ENCODE data around the gene COG2. TPM values are rescaled to one million over a fixed set of nuclear protein-coding genes. Genes with fewer than 3 reads are reported as not detected.
A peak's percentile ranks its signal among the peaks of the same experiment; 100 is the strongest.

COG2 gene
- total and polyA plus RNA-seq, 2 of the 13 experiments (the other 11 are each of a cell fraction or from before 2014, with no cell fraction given) = 16.8 to 36.3 TPM

DNA sequence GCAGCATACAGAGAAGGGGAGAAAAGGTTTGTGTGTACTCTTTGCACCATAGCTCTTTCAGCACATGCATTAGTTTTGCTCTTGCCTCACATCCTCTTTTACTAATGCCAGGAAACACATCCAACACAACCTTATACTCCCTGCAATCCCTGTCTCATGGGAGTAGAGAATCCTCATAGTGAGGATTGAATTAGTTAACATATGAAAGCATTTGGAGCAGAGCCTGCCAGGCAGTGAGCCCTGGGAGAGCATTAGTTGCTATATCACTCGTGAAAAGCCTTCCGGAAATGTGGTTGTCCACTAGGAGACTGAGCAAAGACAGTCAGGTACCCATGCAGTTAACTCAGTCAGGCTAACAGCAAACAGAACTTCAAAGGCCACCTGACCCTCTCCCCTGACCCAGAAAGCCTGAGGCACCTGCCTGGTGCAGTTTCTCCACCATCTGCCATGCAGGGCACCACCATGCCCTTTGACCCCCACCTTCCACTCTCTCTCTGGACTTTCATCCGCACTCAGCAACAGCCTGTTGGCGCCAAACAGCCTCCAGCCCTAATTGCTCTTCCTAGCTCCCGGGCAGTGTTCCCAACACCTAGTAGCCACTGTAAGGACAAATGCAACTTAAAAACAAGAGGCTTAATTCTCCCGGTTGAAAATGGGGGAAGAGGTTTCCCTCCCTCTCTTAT is 86.6 kb downstream of the COG2 start (continued):
- TF ChIP-seq ZNF616 (CRISPR knock-in tag; IDR thresholded peaks at IDR 0.05; ENCODE audit: low read depth) (0 out of 2 replicates have a peak, but pooled peaks have one; percentile 37), SNRNP70 (IDR thresholded peaks at IDR 0.05; ENCODE audit: low read depth, low read length) (no peak), TBX2 (CRISPR knock-in tag; IDR thresholded peaks at IDR 0.05; ENCODE audit: borderline replicate concordance) (peak; percentile 98), GATAD1 (CRISPR knock-in tag; IDR thresholded peaks at IDR 0.05) (peak; percentile 55; the same call in 1 of the 2 replicates), TAF15 (IDR thresholded peaks at IDR 0.05; ENCODE audit: low read depth, low read length, poor library complexity, severe bottlenecking) (no peak), HNF4A (CRISPR knock-in tag; IDR thresholded peaks at IDR 0.05) (peak; percentile 100), ZNF564 (CRISPR knock-in tag; IDR thresholded peaks at IDR 0.05) (peak; percentile 72; the same call in 1 of the 2 replicates), ZNF44 (CRISPR knock-in tag; IDR thresholded peaks at IDR 0.05) (no peak), HDAC6 (IDR thresholded peaks at IDR 0.05; ENCODE audit: low read depth, low read length) (no peak), ZNF7 (CRISPR knock-in tag; IDR thresholded peaks at IDR 0.05) (no peak), ZNF749 (CRISPR knock-in tag; IDR thresholded peaks at IDR 0.05; ENCODE audit: borderline replicate concordance) (peak; percentile 91; the same call in 1 of the 2 replicates), TBL1XR1 (IDR thresholded peaks at IDR 0.05; ENCODE audit: borderline replicate concordance, low read length, partially characterized antibody) (peak; percentile 61), ZNF562 (CRISPR knock-in tag; IDR thresholded peaks at IDR 0.05; ENCODE audit: borderline replicate concordance) (no peak)
- TF ChIP-seq, protein P1, sequence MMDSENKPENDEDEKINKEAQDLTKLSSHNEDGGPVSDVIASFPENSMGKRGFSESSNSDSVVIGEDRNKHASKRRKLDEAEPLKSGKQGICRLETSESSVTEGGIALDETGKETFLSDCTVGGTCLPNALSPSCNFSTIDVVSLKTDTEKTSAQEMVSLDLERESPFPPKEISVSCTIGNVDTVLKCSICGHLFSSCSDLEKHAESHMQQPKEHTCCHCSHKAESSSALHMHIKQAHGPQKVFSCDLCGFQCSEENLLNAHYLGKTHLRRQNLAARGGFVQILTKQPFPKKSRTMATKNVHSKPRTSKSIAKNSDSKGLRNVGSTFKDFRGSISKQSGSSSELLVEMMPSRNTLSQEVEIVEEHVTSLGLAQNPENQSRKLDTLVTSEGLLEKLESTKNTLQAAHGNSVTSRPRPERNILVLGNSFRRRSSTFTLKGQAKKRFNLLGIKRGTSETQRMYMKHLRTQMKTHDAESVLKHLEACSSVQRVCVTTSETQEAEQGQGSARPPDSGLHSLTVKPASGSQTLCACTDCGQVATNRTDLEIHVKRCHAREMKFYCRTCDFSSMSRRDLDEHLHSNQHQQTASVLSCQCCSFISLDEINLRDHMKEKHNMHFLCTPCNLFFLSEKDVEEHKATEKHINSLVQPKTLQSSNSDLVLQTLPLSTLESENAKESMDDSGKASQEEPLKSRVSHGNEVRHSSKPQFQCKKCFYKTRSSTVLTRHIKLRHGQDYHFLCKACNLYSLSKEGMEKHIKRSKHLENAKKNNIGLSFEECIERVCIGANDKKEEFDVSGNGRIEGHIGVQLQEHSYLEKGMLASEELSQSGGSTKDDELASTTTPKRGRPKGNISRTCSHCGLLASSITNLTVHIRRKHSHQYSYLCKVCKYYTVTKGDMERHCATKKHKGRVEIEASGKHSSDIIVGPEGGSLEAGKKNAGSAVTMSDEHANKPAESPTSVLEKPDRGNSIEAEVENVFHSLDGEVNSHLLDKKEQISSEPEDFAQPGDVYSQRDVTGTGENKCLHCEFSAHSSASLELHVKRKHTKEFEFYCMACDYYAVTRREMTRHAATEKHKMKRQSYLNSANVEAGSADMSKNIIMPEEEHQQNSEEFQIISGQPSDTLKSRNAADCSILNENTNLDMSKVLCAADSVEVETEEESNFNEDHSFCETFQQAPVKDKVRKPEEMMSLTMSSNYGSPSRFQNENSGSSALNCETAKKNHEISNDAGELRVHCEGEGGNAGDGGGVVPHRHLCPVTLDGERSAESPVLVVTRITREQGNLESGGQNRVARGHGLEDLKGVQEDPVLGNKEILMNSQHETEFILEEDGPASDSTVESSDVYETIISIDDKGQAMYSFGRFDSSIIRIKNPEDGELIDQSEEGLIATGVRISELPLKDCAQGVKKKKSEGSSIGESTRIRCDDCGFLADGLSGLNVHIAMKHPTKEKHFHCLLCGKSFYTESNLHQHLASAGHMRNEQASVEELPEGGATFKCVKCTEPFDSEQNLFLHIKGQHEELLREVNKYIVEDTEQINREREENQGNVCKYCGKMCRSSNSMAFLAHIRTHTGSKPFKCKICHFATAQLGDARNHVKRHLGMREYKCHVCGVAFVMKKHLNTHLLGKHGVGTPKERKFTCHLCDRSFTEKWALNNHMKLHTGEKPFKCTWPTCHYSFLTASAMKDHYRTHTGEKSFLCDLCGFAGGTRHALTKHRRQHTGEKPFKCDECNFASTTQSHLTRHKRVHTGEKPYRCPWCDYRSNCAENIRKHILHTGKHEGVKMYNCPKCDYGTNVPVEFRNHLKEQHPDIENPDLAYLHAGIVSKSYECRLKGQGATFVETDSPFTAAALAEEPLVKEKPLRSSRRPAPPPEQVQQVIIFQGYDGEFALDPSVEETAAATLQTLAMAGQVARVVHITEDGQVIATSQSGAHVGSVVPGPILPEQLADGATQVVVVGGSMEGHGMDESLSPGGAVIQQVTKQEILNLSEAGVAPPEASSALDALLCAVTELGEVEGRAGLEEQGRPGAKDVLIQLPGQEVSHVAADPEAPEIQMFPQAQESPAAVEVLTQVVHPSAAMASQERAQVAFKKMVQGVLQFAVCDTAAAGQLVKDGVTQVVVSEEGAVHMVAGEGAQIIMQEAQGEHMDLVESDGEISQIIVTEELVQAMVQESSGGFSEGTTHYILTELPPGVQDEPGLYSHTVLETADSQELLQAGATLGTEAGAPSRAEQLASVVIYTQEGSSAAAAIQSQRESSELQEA (CRISPR knock-in tag; IDR thresholded peaks at IDR 0.05; ENCODE audit: not compliant biosample characterization) = no peak
- TF ChIP-seq, protein P2, sequence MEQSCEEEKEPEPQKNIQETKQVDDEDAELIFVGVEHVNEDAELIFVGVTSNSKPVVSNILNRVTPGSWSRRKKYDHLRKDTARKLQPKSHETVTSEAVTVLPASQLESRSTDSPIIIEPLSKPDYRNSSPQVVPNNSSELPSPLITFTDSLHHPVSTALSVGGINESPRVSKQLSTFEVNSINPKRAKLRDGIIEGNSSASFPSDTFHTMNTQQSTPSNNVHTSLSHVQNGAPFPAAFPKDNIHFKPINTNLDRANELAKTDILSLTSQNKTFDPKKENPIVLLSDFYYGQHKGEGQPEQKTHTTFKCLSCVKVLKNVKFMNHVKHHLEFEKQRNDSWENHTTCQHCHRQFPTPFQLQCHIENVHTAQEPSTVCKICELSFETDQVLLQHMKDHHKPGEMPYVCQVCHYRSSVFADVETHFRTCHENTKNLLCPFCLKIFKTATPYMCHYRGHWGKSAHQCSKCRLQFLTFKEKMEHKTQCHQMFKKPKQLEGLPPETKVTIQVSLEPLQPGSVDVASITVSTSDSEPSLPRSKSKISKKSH (CRISPR knock-in tag; IDR thresholded peaks at IDR 0.05; ENCODE audit: borderline replicate concordance) = no peak; the same call in 1 of the 2 replicates
- TF ChIP-seq, protein P3, sequence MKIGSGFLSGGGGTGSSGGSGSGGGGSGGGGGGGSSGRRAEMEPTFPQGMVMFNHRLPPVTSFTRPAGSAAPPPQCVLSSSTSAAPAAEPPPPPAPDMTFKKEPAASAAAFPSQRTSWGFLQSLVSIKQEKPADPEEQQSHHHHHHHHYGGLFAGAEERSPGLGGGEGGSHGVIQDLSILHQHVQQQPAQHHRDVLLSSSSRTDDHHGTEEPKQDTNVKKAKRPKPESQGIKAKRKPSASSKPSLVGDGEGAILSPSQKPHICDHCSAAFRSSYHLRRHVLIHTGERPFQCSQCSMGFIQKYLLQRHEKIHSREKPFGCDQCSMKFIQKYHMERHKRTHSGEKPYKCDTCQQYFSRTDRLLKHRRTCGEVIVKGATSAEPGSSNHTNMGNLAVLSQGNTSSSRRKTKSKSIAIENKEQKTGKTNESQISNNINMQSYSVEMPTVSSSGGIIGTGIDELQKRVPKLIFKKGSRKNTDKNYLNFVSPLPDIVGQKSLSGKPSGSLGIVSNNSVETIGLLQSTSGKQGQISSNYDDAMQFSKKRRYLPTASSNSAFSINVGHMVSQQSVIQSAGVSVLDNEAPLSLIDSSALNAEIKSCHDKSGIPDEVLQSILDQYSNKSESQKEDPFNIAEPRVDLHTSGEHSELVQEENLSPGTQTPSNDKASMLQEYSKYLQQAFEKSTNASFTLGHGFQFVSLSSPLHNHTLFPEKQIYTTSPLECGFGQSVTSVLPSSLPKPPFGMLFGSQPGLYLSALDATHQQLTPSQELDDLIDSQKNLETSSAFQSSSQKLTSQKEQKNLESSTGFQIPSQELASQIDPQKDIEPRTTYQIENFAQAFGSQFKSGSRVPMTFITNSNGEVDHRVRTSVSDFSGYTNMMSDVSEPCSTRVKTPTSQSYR (CRISPR knock-in tag; IDR thresholded peaks at IDR 0.05; ENCODE audit: borderline replicate concordance) = peak; percentile 83; the same call in 1 of the 2 replicates
